Nephron progenitor cell (in vitro differentiated cells): Measurements from ENCODE around the gene C9orf40.

Experiments
- DNase-seq: peaks from one replicate; pipeline ENCODE4 v3.0.0; 2021
- H3K27ac Mint-ChIP-seq: 2 replicates; pipeline ENCODE4 v1.8.0; 2021; ENCODE audit warnings: mild to moderate bottlenecking, moderate library complexity, mixed read lengths
- H3K27me3 Mint-ChIP-seq: 2 replicates; pipeline ENCODE4 v1.8.0; 2021; ENCODE audit warnings: mild to moderate bottlenecking, low read depth, mixed read lengths; ENCODE audit not compliant: poor library complexity
- H3K36me3 Mint-ChIP-seq: 2 replicates; pipeline ENCODE4 v1.8.0; 2021; ENCODE audit warnings: low read depth, mixed read lengths
- H3K4me1 Mint-ChIP-seq: 2 replicates; pipeline ENCODE4 v1.8.0; 2021; ENCODE audit warnings: mixed read lengths
- H3K4me3 Mint-ChIP-seq: 2 replicates; pipeline ENCODE4 v1.8.0; 2021; ENCODE audit warnings: mild to moderate bottlenecking, moderate library complexity, mixed read lengths
- H3K9me3 Mint-ChIP-seq: 2 replicates; pipeline ENCODE4 v1.8.0; 2021; ENCODE audit warnings: mild to moderate bottlenecking, moderate library complexity, mixed read lengths
- CTCF ChIP-seq: fragments of 200-600 bp; sonication (generic); IDR thresholded peaks from 2 replicates; pipeline ENCODE4 v1.5.0; 2021; ENCODE audit warnings: antibody characterized with exemption

Gene C9orf40

DNA sequence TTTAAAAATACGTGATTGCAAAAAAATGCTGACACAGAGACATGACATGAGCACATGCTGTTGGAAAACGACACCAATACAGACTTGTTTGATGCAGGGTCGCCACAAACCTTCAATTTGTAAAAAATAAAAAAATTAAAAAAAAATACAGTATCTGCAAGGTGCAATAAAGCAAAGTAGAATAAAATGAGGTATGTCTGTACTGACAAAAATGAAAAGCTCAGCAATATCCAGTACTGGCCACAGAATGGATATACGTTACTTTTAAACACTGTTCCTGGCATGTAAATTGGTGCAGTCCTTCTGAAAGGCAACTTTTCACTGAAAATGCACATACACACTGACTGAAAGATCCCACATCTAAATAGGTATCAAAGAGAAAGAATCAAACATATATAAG lies 27.1 kb upstream of the C9orf40 start:
- H3K27me3 Mint-ChIP-seq = no peaks in the 10 kb centered on the region
- H3K27ac Mint-ChIP-seq = no peak overlapping the region
- no peak for DNase-seq
- no peak overlapping the region for H3K4me3 Mint-ChIP-seq
- peaks cover 68% of the 10 kb centered on the region for H3K36me3 Mint-ChIP-seq
- H3K4me1 Mint-ChIP-seq = no peaks in the 10 kb centered on the region
- peaks cover 21% of the 10 kb centered on the region for H3K9me3 Mint-ChIP-seq
- no peak for TF ChIP-seq CTCF

DNA sequence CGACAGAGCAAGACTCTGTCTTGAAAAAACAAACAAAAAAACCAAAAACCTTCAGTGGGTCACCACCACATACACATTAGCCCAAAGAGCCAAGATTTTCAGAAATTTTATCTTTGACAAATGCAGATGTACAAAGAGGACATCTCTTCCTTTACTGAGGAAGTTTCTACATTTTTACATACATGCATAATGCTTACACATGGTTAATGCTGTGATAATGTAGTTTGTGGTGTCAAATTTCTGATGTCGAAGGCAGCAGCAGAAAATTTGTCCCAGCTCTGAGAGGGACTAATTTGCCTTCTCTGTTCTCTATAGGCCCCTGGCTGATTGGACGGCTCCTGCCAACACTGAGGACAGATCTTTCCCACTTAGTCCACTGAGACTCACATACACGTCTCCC lies 24.6 kb upstream of the C9orf40 start:
- H3K36me3 Mint-ChIP-seq = peaks cover 72% of the 10 kb centered on the region
- no peaks in the 10 kb centered on the region for H3K4me1 Mint-ChIP-seq
- peaks cover 39% of the 10 kb centered on the region for H3K9me3 Mint-ChIP-seq
- H3K4me3 Mint-ChIP-seq = no peak overlapping the region
- TF ChIP-seq CTCF = no peak
- H3K27ac Mint-ChIP-seq = no peak overlapping the region
- DNase-seq = no peak
- H3K27me3 Mint-ChIP-seq = no peaks in the 10 kb centered on the region

GRCh38 chr9:74975538-74975937 lies 22.8 kb upstream of the C9orf40 start:
- no peaks in the 10 kb centered on the region for H3K27me3 Mint-ChIP-seq
- no peak for TF ChIP-seq CTCF
- DNase-seq = no peak
- H3K4me1 Mint-ChIP-seq = no peaks in the 10 kb centered on the region
- H3K4me3 Mint-ChIP-seq = no peak overlapping the region
- H3K9me3 Mint-ChIP-seq = peaks cover 50% of the 10 kb centered on the region
- peaks cover 65% of the 10 kb centered on the region for H3K36me3 Mint-ChIP-seq
- H3K27ac Mint-ChIP-seq = no peak overlapping the region

DNA sequence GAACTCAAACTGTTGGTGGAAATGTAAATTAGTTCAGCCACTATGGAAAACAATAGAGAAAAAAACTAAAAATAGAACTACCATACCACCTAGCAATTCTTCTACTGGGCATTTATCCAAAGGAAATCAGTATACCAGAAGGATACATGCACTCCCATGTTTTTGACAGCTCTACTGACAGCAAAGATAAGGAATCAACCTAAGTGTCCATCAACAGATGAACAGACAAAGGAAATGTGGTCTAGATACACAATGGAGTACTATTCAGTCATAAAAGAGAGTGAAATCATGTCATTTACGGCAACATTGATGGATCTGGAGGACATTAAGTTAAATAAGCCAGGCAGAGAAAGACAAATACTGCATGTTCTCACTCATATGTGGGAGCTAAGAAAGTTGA lies 21.8 kb upstream of the C9orf40 start:
- peaks cover 55% of the 10 kb centered on the region for H3K9me3 Mint-ChIP-seq
- no peak for DNase-seq
- no peaks in the 10 kb centered on the region for H3K27me3 Mint-ChIP-seq
- no peak overlapping the region for H3K4me3 Mint-ChIP-seq
- no peaks in the 10 kb centered on the region for H3K4me1 Mint-ChIP-seq
- no peak for TF ChIP-seq CTCF
- peaks cover 57% of the 10 kb centered on the region for H3K36me3 Mint-ChIP-seq
- H3K27ac Mint-ChIP-seq = no peak overlapping the region

GRCh38 chr9:74973714-74974113 lies 21.0 kb upstream of the C9orf40 start:
- Mint-ChIP-seq H3K27me3 (no peaks in the 10 kb centered on the region), H3K9me3 (peaks cover 59% of the 10 kb centered on the region), H3K4me1 (no peaks in the 10 kb centered on the region), H3K4me3 (no peak overlapping the region), H3K27ac (no peak overlapping the region), H3K36me3 (peaks cover 55% of the 10 kb centered on the region)
- no peak for DNase-seq
- TF ChIP-seq CTCF = no peak

DNA sequence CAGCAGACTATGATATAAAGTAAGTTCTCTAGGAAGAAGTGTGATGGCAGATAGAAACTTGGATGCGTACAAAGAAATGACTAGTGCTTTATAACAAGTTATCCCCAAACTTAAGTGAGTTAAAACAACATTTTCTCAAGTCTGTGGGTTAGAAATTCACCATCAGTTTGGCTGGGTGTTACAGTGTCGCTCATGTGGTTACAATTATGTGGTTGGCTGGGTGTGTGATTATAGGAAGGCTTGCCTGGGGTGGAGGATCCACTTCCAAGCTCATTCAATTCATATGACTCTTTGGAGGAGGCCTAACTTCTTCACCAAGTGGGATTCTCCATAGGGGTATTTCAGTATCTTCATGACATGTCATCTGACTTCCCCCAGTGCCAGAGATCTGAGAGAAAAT lies 10.3 kb upstream of the C9orf40 start:
- peaks cover 28% of the 10 kb centered on the region for H3K36me3 Mint-ChIP-seq

More for the DNA sequence above, 10.3 kb upstream of the C9orf40 start:
- Mint-ChIP-seq H3K27ac (no peak overlapping the region), H3K27me3 (no peaks in the 10 kb centered on the region), H3K9me3 (peaks cover 46% of the 10 kb centered on the region), H3K4me3 (no peak overlapping the region), H3K4me1 (no peaks in the 10 kb centered on the region)
- no peak for TF ChIP-seq CTCF
- DNase-seq = no peak
